ENCODE data around the gene GPR158. TPM values are rescaled to one million over a fixed set of nuclear protein-coding genes. Genes with fewer than 3 reads are reported as not detected.

Gene GPR158
- total RNA-seq, 1 donor from 2014 or later = 0.34 TPM

DNA sequence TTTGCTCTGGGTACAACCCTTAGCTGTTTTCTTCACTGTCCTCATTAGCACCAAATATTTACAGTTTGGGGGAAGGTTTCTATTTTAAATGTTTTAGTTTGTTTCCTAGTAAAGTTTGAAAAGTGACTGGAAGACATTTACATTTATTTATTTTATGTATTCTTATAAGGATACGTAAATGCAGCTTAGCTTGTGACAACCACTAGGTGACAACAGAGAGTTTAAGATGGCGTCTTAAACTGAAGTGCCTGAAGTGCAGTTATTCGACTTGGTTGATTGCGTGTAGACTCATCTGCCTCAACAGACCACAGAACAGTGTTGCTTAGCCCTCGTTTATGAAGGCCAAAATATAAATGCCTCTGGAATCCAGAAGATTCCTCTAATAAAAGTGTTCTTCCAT lies 381.1 kb downstream of the GPR158 start:
- no peaks in the 10 kb centered on the region for H3K27me3 Mint-ChIP-seq (ENCODE audit: low read depth)

DNA sequence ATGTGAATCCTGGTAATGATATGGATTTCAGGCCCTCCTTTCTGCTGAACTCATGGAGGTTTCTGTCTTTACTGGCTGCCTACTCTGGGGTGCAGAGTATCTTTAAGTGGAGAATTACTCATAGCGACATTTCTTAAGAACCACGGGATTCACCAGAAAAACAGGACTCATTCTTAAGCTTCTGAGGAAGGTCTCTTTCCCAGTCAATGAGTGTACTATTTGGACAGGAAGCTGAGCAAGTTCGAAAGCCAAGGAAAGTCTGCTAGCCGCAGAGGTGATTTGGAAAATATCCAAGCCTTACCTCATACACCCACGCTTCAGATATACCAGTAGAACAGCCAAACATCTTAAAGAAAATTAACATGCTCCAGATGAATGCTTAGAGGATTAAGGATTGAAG lies 381.7 kb downstream of the GPR158 start:
- H3K9me3 Mint-ChIP-seq = peaks cover 3% of the 10 kb centered on the region

More for the DNA sequence above, 381.1 kb downstream of the GPR158 start:
- intact Hi-C loops (cut with micrococcal nuclease) = no loop called here
- Mint-ChIP-seq H3K4me1 (ENCODE audit: low read depth) (no peaks in the 10 kb centered on the region), H3K27ac (no peak overlapping the region), H3K9me3 (peaks cover 3% of the 10 kb centered on the region), H3K4me3 (ENCODE audit: low read depth) (no peak overlapping the region), H3K36me3 (ENCODE audit: low read depth) (no peaks in the 10 kb centered on the region)
- DNase-seq (ENCODE audit: low spot score) = no peak

DNA sequence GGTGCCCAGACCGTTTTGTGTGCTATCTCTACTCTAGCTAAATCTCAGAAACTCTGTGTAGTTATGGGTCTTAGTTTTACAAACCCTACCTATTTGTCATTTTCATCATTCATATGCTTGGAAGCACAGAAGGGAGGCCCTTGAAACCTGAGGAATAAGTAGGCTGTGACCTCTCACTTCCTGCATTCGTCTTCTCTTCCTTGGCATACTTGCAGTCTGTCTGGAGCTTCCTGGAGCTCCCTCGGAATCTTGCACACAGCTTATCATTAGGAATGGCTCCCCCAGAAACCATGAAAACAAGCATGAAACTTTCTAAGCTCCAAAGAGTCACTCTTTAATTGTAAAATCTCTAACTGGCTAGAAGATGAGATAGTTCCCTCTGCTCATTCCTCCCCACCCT lies 382.3 kb downstream of the GPR158 start:
- Mint-ChIP-seq H3K4me3 (ENCODE audit: low read depth) (no peak overlapping the region), H3K9me3 (peaks cover 3% of the 10 kb centered on the region), H3K27me3 (ENCODE audit: low read depth) (no peaks in the 10 kb centered on the region), H3K27ac (no peak overlapping the region), H3K4me1 (ENCODE audit: low read depth) (no peaks in the 10 kb centered on the region), H3K36me3 (ENCODE audit: low read depth) (no peaks in the 10 kb centered on the region)
- intact Hi-C loops (cut with micrococcal nuclease) = no loop called here
- no peak for DNase-seq (ENCODE audit: low spot score)

More for the DNA sequence above, 381.7 kb downstream of the GPR158 start:
- Mint-ChIP-seq H3K4me3 (ENCODE audit: low read depth) (no peak overlapping the region), H3K36me3 (ENCODE audit: low read depth) (no peaks in the 10 kb centered on the region), H3K27me3 (ENCODE audit: low read depth) (no peaks in the 10 kb centered on the region), H3K4me1 (ENCODE audit: low read depth) (no peaks in the 10 kb centered on the region), H3K27ac (no peak overlapping the region)
- intact Hi-C loops (cut with micrococcal nuclease) = no loop called here
- DNase-seq (ENCODE audit: low spot score) = no peak

DNA sequence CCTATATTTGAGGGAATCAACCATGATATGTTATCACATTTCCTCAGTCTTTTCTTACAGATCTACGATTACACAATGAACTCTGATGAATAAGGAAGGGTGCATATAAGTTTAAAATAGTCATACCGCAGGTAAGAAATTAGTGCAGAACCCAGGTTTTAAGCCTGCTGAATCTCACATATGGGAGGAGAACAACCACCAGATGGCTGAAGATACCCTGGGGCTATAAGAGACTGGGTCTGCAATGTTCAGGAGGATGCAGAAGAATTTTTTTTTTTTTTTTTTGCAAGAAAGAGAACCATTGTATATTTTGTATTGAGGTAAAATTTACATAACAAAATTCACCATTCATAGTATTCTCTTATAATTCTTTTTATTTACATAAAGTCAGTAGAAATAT lies 387.0 kb downstream of the GPR158 start:
- H3K4me3 Mint-ChIP-seq (ENCODE audit: low read depth) = no peak overlapping the region
- H3K36me3 Mint-ChIP-seq (ENCODE audit: low read depth) = no peaks in the 10 kb centered on the region
- intact Hi-C loops (cut with micrococcal nuclease) = no loop called here
- H3K9me3 Mint-ChIP-seq = peaks cover 7% of the 10 kb centered on the region
- no peak overlapping the region for H3K27ac Mint-ChIP-seq
- no peaks in the 10 kb centered on the region for H3K27me3 Mint-ChIP-seq (ENCODE audit: low read depth)
- no peaks in the 10 kb centered on the region for H3K4me1 Mint-ChIP-seq (ENCODE audit: low read depth)
- DNase-seq (ENCODE audit: low spot score) = no peak

DNA sequence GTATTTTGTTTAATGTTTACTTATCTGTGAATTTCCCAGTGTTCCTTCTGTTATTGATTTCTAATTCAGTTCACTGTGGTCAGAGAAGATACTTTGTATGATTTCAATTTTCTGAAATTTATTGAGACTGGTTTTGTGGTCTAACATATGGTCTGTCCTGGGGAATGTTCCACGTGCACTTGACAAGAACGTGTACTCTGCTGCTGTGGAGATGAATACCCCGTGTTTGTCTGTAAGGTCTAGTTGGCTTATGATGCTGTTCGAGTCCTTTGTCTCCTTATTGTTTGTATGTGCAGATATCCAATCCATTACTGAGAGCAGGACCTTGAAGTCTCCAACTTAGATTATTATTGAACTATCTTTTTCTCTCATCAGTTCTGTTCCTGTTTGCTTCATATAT lies 387.7 kb downstream of the GPR158 start:
- Mint-ChIP-seq H3K36me3 (ENCODE audit: low read depth) (no peaks in the 10 kb centered on the region), H3K4me1 (ENCODE audit: low read depth) (no peaks in the 10 kb centered on the region), H3K27ac (no peak overlapping the region), H3K9me3 (peaks cover 7% of the 10 kb centered on the region), H3K4me3 (ENCODE audit: low read depth) (no peak overlapping the region), H3K27me3 (ENCODE audit: low read depth) (no peaks in the 10 kb centered on the region)
- DNase-seq (ENCODE audit: low spot score) = no peak
- intact Hi-C loops (cut with micrococcal nuclease) = no loop called here

DNA sequence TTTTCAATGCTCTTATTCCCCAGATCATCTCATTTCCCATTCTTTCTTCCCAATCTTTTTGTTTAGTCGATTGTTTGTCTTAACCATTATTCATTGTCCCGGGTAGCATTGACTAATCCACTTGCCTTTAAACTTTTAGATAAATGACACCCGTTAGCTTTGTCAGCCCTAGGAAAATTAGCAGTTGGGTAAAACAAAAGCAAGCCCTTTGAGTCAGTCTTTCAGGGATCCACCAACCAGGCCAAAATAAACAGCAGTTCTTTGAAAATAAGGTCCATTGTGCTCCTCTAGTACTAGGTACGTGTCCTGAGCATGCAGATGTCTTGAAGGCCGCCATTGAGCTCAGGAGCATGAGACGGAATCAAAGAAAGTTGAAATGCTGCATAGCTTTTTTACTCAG lies 389.6 kb downstream of the GPR158 start:
- Mint-ChIP-seq H3K27me3 (ENCODE audit: low read depth) (no peaks in the 10 kb centered on the region), H3K4me3 (ENCODE audit: low read depth) (no peak overlapping the region), H3K4me1 (ENCODE audit: low read depth) (no peaks in the 10 kb centered on the region), H3K9me3 (peaks cover 4% of the 10 kb centered on the region), H3K36me3 (ENCODE audit: low read depth) (no peaks in the 10 kb centered on the region), H3K27ac (no peak overlapping the region)
- intact Hi-C loops (cut with micrococcal nuclease) = no loop called here
- DNase-seq (ENCODE audit: low spot score) = no peak

DNA sequence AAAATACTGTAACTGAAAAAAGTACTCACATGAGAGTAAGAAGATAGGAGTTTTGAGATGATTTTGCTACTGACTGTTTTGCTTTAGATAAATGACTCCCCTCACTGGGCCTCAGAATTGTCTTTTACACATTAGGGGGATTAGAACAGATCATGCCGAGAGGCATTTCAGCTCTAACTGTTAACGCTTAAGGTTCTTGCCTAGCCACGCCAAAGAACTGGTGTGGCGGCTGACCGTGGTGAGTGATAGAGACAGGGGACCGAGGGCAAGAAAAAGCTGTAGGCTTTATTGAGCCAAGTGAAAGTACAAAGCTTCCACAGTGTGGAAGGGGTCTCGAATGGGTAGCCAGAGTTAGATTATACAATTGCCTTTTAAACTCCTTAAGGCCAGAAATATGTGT lies 390.8 kb downstream of the GPR158 start:
- Mint-ChIP-seq H3K27ac (no peak overlapping the region), H3K27me3 (ENCODE audit: low read depth) (no peaks in the 10 kb centered on the region), H3K4me3 (ENCODE audit: low read depth) (no peak overlapping the region), H3K4me1 (ENCODE audit: low read depth) (no peaks in the 10 kb centered on the region), H3K36me3 (ENCODE audit: low read depth) (no peaks in the 10 kb centered on the region), H3K9me3 (peaks cover 4% of the 10 kb centered on the region)
- intact Hi-C loops (cut with micrococcal nuclease) = no loop called here
- no peak for DNase-seq (ENCODE audit: low spot score)

DNA sequence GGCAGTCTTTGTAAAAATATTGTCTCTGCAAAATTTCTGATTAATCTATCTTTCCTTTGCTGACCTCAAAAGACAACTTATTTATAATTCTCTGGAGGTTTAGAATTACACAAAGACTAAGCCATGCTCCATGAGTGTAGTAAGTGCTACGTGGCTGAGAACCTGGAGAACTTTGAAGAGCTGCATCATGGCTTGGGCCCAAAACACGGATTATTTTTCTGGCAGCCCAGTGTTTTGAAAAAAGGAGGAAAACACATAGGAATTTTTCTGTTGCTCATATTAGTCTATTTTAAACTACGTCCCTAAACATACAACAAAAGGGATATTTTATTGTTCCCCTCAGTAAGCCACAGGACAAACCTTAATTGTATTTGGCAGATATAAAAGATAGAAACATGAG lies 398.5 kb downstream of the GPR158 start:
- H3K9me3 Mint-ChIP-seq = peaks cover 8% of the 10 kb centered on the region
- no peak for DNase-seq (ENCODE audit: low spot score)
- no peaks in the 10 kb centered on the region for H3K36me3 Mint-ChIP-seq (ENCODE audit: low read depth)
- intact Hi-C loops (cut with micrococcal nuclease) = no loop called here
- H3K4me1 Mint-ChIP-seq (ENCODE audit: low read depth) = no peaks in the 10 kb centered on the region
- no peak overlapping the region for H3K27ac Mint-ChIP-seq
- H3K4me3 Mint-ChIP-seq (ENCODE audit: low read depth) = no peak overlapping the region
- no peaks in the 10 kb centered on the region for H3K27me3 Mint-ChIP-seq (ENCODE audit: low read depth)

DNA sequence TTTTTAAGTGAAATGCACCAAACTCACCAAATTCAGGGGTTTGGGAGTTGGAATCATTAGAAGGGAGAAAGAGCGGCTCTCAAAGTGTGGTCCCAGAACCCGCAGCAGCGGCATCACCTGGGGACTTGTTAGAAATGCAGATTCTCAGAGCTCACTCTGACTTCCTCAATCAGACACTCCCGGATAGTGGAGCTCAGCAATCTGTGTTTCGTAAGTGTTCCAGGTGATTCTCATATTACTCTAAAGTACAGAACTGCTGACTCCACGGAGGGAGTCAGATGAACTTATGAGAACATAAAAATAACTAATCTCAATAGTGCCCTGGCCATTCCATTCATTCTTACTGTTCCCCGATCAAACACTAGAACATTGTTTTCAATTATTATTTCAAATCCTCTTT lies 400.5 kb downstream of the GPR158 start:
- no peak for DNase-seq (ENCODE audit: low spot score)
- Mint-ChIP-seq H3K4me3 (ENCODE audit: low read depth) (no peak overlapping the region), H3K27me3 (ENCODE audit: low read depth) (no peaks in the 10 kb centered on the region), H3K9me3 (peaks cover 8% of the 10 kb centered on the region), H3K4me1 (ENCODE audit: low read depth) (no peaks in the 10 kb centered on the region), H3K36me3 (ENCODE audit: low read depth) (no peaks in the 10 kb centered on the region), H3K27ac (no peak overlapping the region)
- intact Hi-C loops (cut with micrococcal nuclease) = no loop called here

DNA sequence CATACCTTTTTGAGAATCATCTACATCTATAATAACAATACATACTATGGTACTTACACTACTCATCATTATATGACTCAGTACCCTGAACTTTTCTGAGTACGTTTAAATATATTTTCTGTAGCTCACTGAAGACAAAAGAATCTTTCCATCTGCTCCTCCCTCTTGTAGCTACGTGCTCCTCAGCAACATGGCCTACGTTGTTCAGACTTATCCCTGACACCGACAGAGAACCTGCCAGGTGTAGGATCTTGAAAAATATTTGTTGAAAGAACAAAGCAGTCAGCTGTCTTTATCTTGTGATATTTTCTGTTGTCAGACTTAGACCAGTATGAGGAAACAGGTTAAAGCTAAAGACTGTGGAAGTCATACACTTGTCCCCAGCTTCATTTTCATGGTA lies 403.3 kb downstream of the GPR158 start:
- peaks cover 8% of the 10 kb centered on the region for H3K9me3 Mint-ChIP-seq
- H3K27ac Mint-ChIP-seq = no peak overlapping the region
- no peaks in the 10 kb centered on the region for H3K36me3 Mint-ChIP-seq (ENCODE audit: low read depth)
- no peaks in the 10 kb centered on the region for H3K27me3 Mint-ChIP-seq (ENCODE audit: low read depth)
- H3K4me3 Mint-ChIP-seq (ENCODE audit: low read depth) = no peak overlapping the region
- DNase-seq (ENCODE audit: low spot score) = no peak
- intact Hi-C loops (cut with micrococcal nuclease) = no loop called here
- no peaks in the 10 kb centered on the region for H3K4me1 Mint-ChIP-seq (ENCODE audit: low read depth)

DNA sequence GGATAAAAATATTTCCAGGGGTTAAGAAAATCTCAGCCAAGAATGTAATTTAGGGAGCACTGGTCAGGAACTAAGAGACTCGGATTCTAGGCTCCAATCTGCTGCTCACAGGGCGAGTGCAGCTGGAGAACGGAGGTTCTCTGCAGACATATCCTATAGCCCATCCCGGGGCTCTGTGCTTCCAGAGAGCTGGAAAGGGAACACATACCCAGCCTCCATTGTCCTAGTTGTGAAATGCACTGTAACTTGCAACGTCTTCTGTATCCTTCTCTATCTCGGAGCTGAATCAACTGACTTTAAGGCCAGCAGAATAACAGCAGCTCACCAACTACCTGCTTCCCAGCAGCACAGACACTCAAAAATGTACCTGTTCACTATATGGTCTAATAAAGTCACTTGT lies 408.2 kb downstream of the GPR158 start:
- intact Hi-C loops (cut with micrococcal nuclease) = no loop called here
- H3K9me3 Mint-ChIP-seq = peaks cover 12% of the 10 kb centered on the region
- no peaks in the 10 kb centered on the region for H3K36me3 Mint-ChIP-seq (ENCODE audit: low read depth)
- no peak overlapping the region for H3K27ac Mint-ChIP-seq
- no peaks in the 10 kb centered on the region for H3K27me3 Mint-ChIP-seq (ENCODE audit: low read depth)
- no peaks in the 10 kb centered on the region for H3K4me1 Mint-ChIP-seq (ENCODE audit: low read depth)
- no peak for DNase-seq (ENCODE audit: low spot score)
- H3K4me3 Mint-ChIP-seq (ENCODE audit: low read depth) = no peak overlapping the region

DNA sequence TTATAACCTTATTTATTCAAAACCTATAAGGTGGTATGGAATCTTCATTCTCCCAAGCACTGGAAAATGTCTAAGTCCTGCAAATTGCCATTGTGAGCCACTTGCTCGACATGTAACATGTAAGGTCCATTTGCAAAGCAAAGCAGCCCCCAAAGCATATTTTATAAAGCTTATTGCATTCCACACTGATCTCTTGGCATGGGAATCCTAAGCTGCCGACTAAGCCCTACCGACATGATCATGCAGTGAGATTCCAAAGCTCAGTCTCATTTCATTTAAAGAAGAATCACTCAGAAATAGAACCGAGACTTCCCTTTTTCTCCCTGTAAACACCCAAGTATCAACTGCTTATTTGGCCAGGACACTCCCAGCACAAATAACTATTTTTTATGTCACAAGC lies 425.9 kb downstream of the GPR158 start:
- intact Hi-C loops (cut with micrococcal nuclease) = no loop called here
- Mint-ChIP-seq H3K9me3 (peaks cover 7% of the 10 kb centered on the region), H3K36me3 (ENCODE audit: low read depth) (no peaks in the 10 kb centered on the region), H3K4me3 (ENCODE audit: low read depth) (no peak overlapping the region), H3K4me1 (ENCODE audit: low read depth) (no peaks in the 10 kb centered on the region), H3K27ac (no peak overlapping the region), H3K27me3 (ENCODE audit: low read depth) (no peaks in the 10 kb centered on the region)
- no peak for DNase-seq (ENCODE audit: low spot score)

DNA sequence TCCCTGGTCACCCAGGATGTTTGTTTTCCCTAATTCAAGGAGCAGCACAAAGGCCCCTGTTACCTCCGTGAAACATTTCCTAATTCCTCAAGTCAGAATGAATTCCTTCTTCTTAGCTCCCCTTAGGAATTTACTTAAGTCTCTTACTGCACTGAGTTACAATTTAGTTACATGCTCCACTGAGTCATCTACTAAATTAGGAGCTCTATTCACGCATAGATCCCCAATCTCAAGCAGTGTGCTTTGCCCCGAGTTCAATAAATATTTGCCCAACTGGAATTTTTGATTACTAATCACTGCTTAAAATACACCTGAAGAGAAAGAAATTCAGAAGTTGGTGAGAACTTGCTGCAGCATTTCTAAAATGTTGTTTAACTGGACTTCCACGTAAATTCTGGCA lies 429.8 kb downstream of the GPR158 start:
- H3K27ac Mint-ChIP-seq = no peak overlapping the region
- H3K36me3 Mint-ChIP-seq (ENCODE audit: low read depth) = no peaks in the 10 kb centered on the region
- DNase-seq (ENCODE audit: low spot score) = no peak
- no peak overlapping the region for H3K4me3 Mint-ChIP-seq (ENCODE audit: low read depth)
- no peaks in the 10 kb centered on the region for H3K27me3 Mint-ChIP-seq (ENCODE audit: low read depth)
- no peaks in the 10 kb centered on the region for H3K4me1 Mint-ChIP-seq (ENCODE audit: low read depth)
- H3K9me3 Mint-ChIP-seq = no peaks in the 10 kb centered on the region
- intact Hi-C loops (cut with micrococcal nuclease) = no loop called here

DNA sequence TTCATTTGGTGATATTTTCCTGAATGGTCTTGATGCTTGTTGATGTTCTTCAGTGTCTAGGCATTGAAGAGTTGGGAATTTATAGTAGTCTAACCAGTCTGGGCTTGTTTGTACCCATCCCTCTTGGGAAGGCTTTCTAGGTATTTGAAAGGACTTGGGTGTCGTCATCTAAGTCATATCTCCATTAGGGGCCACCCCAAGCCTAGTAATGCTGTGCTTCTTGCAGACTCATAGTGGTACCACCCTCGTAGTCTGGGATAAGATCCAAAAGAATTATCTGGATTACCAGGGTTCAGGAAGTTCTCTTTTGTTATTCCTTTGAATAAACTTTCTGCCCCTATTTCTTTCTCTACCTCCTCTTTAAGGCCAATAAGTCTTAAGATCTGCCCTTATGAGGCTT lies 439.9 kb downstream of the GPR158 start:
- no peak for DNase-seq (ENCODE audit: low spot score)
- no peaks in the 10 kb centered on the region for H3K27me3 Mint-ChIP-seq (ENCODE audit: low read depth)
- H3K27ac Mint-ChIP-seq = no peak overlapping the region
- no peak overlapping the region for H3K4me3 Mint-ChIP-seq (ENCODE audit: low read depth)
- H3K9me3 Mint-ChIP-seq = peaks cover 21% of the 10 kb centered on the region
- intact Hi-C loops (cut with micrococcal nuclease) = no loop called here
- H3K36me3 Mint-ChIP-seq (ENCODE audit: low read depth) = no peaks in the 10 kb centered on the region
- no peaks in the 10 kb centered on the region for H3K4me1 Mint-ChIP-seq (ENCODE audit: low read depth)

Measured in activated T-helper 2 cell treated with anti-CD3 and anti-CD28 coated beads, Interferon-gamma antibody, Interleukin-2, Interleukin-4, amounts not matched to agents 10 μg/mL and 5 μg/mL and 100 μg/mL, durations not matched to agents 14 hours and 24 hours and 36 hours (primary cell).